ENCODE results near the gene VWA2. TPM values are rescaled to one million over a fixed set of nuclear protein-coding genes. Genes with fewer than 3 reads are reported as not detected.

VWA2 gene
- polyA plus RNA-seq, 1 donor (not counting 4 experiments of a cell fraction or from before 2014, with no cell fraction given): 0.41 TPM

GRCh38 chr10:114311496-114312209, 72.6 kb downstream of the VWA2 start:
- Histone ChIP-seq H2AFZ (ENCODE audit: control insufficient read depth, low read length) (no peak overlapping the region), H3K4me1 (ENCODE audit: control insufficient read depth, extremely low read depth, insufficient read depth, low read length) (peaks cover 6% of the 10 kb centered on the region), H3K27me3 (ENCODE audit: control insufficient read depth, extremely low read depth, insufficient read depth, low read length) (no peaks in the 10 kb centered on the region), H3K27ac (ENCODE audit: control insufficient read depth, insufficient read depth, low read length) (no peak overlapping the region), H3K36me3 (ENCODE audit: control insufficient read depth in 2 of 2, extremely low read depth in 1 of 2, insufficient read depth in 2 of 2, low read length in 2 of 2) (peaks cover 18 to 47% of the 10 kb centered on the region in 2 experiments), H3K9me1 (ENCODE audit: control insufficient read depth, extremely low read depth, insufficient read depth, low read length) (no peaks in the 10 kb centered on the region), H3K9ac (ENCODE audit: control insufficient read depth, extremely low read depth, insufficient read depth, low read length) (no peak overlapping the region), H3K79me2 (ENCODE audit: control insufficient read depth, insufficient read depth, low read length) (no peaks in the 10 kb centered on the region), H3K4me2 (ENCODE audit: control insufficient read depth, extremely low read depth, insufficient read depth, low read depth, low read length) (no peak overlapping the region), H4K20me1 (ENCODE audit: control insufficient read depth, extremely low read depth, insufficient read depth, low read length) (no peaks in the 10 kb centered on the region), H3K4me3 (ENCODE audit: control insufficient read depth in 2 of 3, extremely low read depth in 1 of 3, insufficient read depth in 2 of 3, low read depth in 1 of 3, low read length in 3 of 3) (no peak overlapping the region), H3K9me3 (ENCODE audit: control insufficient read depth, low read depth, low read length) (no peaks in the 10 kb centered on the region)
- dilution Hi-C loops (cut with MboI; ENCODE audit: extremely low pct_ligation_motif_present, low sequenced_read_pairs): no loop called here
- FAIRE-seq: no peak
- no peak for DNase-seq (ENCODE audit: low read depth, low spot score)
- TF ChIP-seq EZH2 (IDR thresholded peaks at IDR 0.05; ENCODE audit: low read length) (no peak), CTCF (optimal IDR thresholded peaks at IDR 0.05 in 1 of 3, IDR thresholded peaks at IDR 0.05 in 1 of 3, conservative IDR thresholded peaks at IDR 0.05 in 1 of 3; ENCODE audit: extremely low read depth in 1 of 3, insufficient read depth in 2 of 3, low read length in 3 of 3) (no peak)

DNA sequence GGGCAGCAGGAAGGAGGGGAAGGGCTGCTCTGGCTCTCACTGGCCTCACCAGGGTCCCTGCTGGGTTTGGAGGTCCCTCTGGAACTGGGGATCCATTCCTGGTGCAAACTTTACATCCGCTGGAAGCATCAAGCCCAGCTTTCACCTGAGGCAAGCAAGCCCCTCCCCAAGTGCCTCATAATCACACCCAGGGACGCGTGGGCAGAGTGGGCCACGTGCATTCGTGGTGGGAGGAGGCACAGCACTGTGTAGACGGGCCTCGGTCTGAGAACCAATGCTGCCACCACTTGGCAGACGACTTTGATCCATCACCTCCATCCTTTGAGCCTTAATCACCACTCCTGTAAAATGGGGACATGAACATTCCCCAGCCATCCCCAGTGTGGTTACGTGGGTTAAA, 74.1 kb downstream of the VWA2 start:
- Histone ChIP-seq H3K27me3 (ENCODE audit: control insufficient read depth, extremely low read depth, insufficient read depth, low read length) (no peaks in the 10 kb centered on the region), H3K79me2 (ENCODE audit: control insufficient read depth, insufficient read depth, low read length) (no peaks in the 10 kb centered on the region), H3K9ac (ENCODE audit: control insufficient read depth, extremely low read depth, insufficient read depth, low read length) (no peak overlapping the region), H3K4me2 (ENCODE audit: control insufficient read depth, extremely low read depth, insufficient read depth, low read depth, low read length) (no peak overlapping the region), H4K20me1 (ENCODE audit: control insufficient read depth, extremely low read depth, insufficient read depth, low read length) (no peaks in the 10 kb centered on the region), H3K27ac (ENCODE audit: control insufficient read depth, insufficient read depth, low read length) (no peak overlapping the region), H3K4me1 (ENCODE audit: control insufficient read depth, extremely low read depth, insufficient read depth, low read length) (no peaks in the 10 kb centered on the region), H3K9me1 (ENCODE audit: control insufficient read depth, extremely low read depth, insufficient read depth, low read length) (no peaks in the 10 kb centered on the region), H3K4me3 (ENCODE audit: control insufficient read depth in 2 of 3, extremely low read depth in 1 of 3, insufficient read depth in 2 of 3, low read depth in 1 of 3, low read length in 3 of 3) (no peak overlapping the region), H3K36me3 (ENCODE audit: control insufficient read depth in 2 of 2, extremely low read depth in 1 of 2, insufficient read depth in 2 of 2, low read length in 2 of 2) (peaks cover 16 to 45% of the 10 kb centered on the region in 2 experiments), H3K9me3 (ENCODE audit: control insufficient read depth, low read depth, low read length) (no peaks in the 10 kb centered on the region), H2AFZ (ENCODE audit: control insufficient read depth, low read length) (no peak overlapping the region)
- dilution Hi-C loops (cut with MboI; ENCODE audit: extremely low pct_ligation_motif_present, low sequenced_read_pairs): no loop called here
- DNase-seq (ENCODE audit: low read depth, low spot score) (no peak), FAIRE-seq (no peak)
- no peak for TF ChIP-seq CTCF (optimal IDR thresholded peaks at IDR 0.05 in 1 of 3, IDR thresholded peaks at IDR 0.05 in 1 of 3, conservative IDR thresholded peaks at IDR 0.05 in 1 of 3; ENCODE audit: extremely low read depth in 1 of 3, insufficient read depth in 2 of 3, low read length in 3 of 3)
- TF ChIP-seq EZH2 (IDR thresholded peaks at IDR 0.05; ENCODE audit: low read length): no peak

All from keratinocyte (primary cell).